ENCODE data around the gene PTPRM. TPM values are rescaled to one million over a fixed set of nuclear protein-coding genes. Genes with fewer than 3 reads are reported as not detected.

Gene PTPRM
- total RNA-seq, 1 experiment from 2014 or later = 100.0 TPM

DNA sequence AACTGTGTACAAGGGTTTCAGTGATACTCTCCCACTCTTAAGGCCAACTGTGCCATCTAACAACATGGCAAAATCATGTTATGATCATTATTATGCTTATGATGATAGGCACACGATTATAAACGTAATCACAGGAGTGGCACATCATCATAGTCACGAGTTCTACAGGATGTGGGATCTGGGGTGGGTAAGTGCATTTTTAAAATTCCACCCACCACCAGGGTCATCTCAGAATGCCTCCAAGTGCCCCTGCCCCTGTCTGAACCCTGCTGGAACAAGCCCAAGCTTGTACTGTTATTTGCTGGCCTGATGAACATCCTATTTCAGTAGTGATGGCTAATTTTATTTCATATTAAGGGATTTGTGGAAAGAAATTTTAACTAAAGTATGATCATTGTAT, 117.8 kb downstream of the PTPRM start:
- no peaks in the 10 kb centered on the region for H3K9me3 Mint-ChIP-seq (ENCODE audit: unreplicated experiment)
- H3K4me3 Mint-ChIP-seq (ENCODE audit: unreplicated experiment) = no peak overlapping the region
- Histone ChIP-seq H3K36me3 (ENCODE audit: control insufficient read depth, insufficient read depth, low read length) (no peaks in the 10 kb centered on the region), H3K4me3 (ENCODE audit: low read depth, low read length) (no peak overlapping the region), H3K27me3 (replicated peaks; ENCODE audit: control insufficient read depth, insufficient read depth, low read length) (no peaks in the 10 kb centered on the region), H3K9me3 (no peaks in the 10 kb centered on the region), H3K4me1 (peaks cover 15% of the 10 kb centered on the region; the same call in 1 of the 2 replicates)
- no peaks in the 10 kb centered on the region for H3K27me3 Mint-ChIP-seq (ENCODE audit: insufficient read depth, unreplicated experiment)
- TF ChIP-seq, protein P1, sequence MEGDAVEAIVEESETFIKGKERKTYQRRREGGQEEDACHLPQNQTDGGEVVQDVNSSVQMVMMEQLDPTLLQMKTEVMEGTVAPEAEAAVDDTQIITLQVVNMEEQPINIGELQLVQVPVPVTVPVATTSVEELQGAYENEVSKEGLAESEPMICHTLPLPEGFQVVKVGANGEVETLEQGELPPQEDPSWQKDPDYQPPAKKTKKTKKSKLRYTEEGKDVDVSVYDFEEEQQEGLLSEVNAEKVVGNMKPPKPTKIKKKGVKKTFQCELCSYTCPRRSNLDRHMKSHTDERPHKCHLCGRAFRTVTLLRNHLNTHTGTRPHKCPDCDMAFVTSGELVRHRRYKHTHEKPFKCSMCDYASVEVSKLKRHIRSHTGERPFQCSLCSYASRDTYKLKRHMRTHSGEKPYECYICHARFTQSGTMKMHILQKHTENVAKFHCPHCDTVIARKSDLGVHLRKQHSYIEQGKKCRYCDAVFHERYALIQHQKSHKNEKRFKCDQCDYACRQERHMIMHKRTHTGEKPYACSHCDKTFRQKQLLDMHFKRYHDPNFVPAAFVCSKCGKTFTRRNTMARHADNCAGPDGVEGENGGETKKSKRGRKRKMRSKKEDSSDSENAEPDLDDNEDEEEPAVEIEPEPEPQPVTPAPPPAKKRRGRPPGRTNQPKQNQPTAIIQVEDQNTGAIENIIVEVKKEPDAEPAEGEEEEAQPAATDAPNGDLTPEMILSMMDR (IDR thresholded peaks at IDR 0.05; ENCODE audit: insufficient read depth in 1 of 2, low read depth in 1 of 2, low read length in 1 of 2, severe bottlenecking in 1 of 2, unreplicated experiment in 1 of 2) = no peak
- no TSS peak for BruUV-seq (replicated peaks)
- peaks cover 10% of the 10 kb centered on the region for H3K4me1 Mint-ChIP-seq (ENCODE audit: low read depth, unreplicated experiment)
- ChIA-PET POLR2A (no interaction called here), CTCF (no interaction called here)
- H3K27ac Mint-ChIP-seq (ENCODE audit: unreplicated experiment) = no peak overlapping the region
- intact Hi-C loops (cut with micrococcal nuclease; ENCODE audit: unreplicated experiment) = no loop called here
- H3K36me3 Mint-ChIP-seq (ENCODE audit: insufficient read depth, unreplicated experiment) = peaks cover 7% of the 10 kb centered on the region
- DNase-seq = no peak

DNA sequence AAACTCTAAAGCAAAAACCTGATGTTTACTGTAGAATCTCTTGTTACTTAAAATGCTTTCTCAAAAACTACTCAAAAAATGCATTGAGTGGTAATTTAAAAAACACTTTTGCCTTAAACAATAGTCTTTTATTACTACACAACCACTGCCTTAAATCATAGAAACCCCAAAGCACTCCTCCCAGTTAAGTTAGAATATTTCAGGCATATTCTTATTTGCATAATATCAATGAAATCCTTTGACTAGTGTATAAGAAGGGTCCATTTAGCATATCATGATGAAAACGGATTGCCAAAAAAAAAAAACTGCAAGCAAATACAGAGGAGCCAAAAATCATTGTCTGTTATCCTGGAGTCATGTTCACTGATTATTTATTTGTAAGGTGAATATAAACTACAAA, 119.2 kb downstream of the PTPRM start:
- H3K36me3 ChIP-seq (ENCODE audit: control insufficient read depth, insufficient read depth, low read length) = no peaks in the 10 kb centered on the region
- no peaks in the 10 kb centered on the region for H3K27me3 Mint-ChIP-seq (ENCODE audit: insufficient read depth, unreplicated experiment)
- TF ChIP-seq, protein P1 (IDR thresholded peaks at IDR 0.05; ENCODE audit: insufficient read depth in 1 of 2, low read depth in 1 of 2, low read length in 1 of 2, severe bottlenecking in 1 of 2, unreplicated experiment in 1 of 2) = no peak
- peaks cover 15% of the 10 kb centered on the region; the same call in 1 of the 2 replicates for H3K4me1 ChIP-seq
- H3K36me3 Mint-ChIP-seq (ENCODE audit: insufficient read depth, unreplicated experiment) = peaks cover 8% of the 10 kb centered on the region
- no peak overlapping the region for H3K4me3 Mint-ChIP-seq (ENCODE audit: unreplicated experiment)
- H3K4me1 Mint-ChIP-seq (ENCODE audit: low read depth, unreplicated experiment) = peaks cover 10% of the 10 kb centered on the region
- no peak overlapping the region for H3K4me3 ChIP-seq (ENCODE audit: low read depth, low read length)
- no peaks in the 10 kb centered on the region for H3K9me3 ChIP-seq
- H3K9me3 Mint-ChIP-seq (ENCODE audit: unreplicated experiment) = no peaks in the 10 kb centered on the region
- POLR2A ChIA-PET = no interaction called here
- no TSS peak for BruUV-seq (replicated peaks)
- DNase-seq = no peak
- H3K27ac Mint-ChIP-seq (ENCODE audit: unreplicated experiment) = no peak overlapping the region
- no peaks in the 10 kb centered on the region for H3K27me3 ChIP-seq (replicated peaks; ENCODE audit: control insufficient read depth, insufficient read depth, low read length)
- CTCF ChIA-PET = no interaction called here
- intact Hi-C loops (cut with micrococcal nuclease; ENCODE audit: unreplicated experiment) = no loop called here

DNA sequence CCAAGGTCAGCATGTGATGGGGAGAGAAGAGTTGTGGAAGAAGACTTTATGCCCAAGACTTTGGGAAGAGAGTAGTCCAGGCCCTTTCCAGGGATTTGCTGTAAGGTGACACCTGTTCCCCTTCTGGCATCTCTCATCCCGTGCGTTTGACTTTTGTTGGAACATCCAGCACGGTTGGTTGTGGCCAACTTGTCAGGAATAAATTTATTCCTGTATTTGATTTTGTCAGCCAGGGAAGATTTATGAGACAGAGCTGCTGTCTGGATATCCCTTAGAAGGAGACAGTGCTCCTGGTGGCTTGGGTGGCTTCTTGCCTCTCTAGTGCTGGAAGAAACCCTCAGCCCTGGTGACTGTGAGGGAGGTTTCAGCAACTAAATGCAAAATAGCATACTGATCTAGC, 121.5 kb downstream of the PTPRM start:
- Mint-ChIP-seq H3K27me3 (ENCODE audit: insufficient read depth, unreplicated experiment) (no peaks in the 10 kb centered on the region), H3K4me3 (ENCODE audit: unreplicated experiment) (no peak overlapping the region), H3K4me1 (ENCODE audit: low read depth, unreplicated experiment) (peaks cover 10% of the 10 kb centered on the region), H3K36me3 (ENCODE audit: insufficient read depth, unreplicated experiment) (peaks cover 17% of the 10 kb centered on the region), H3K9me3 (ENCODE audit: unreplicated experiment) (no peaks in the 10 kb centered on the region), H3K27ac (ENCODE audit: unreplicated experiment) (no peak overlapping the region)
- ChIA-PET CTCF (no interaction called here), POLR2A (no interaction called here)
- no peaks in the 10 kb centered on the region for H3K27me3 ChIP-seq (replicated peaks; ENCODE audit: control insufficient read depth, insufficient read depth, low read length)
- BruUV-seq (replicated peaks) = no TSS peak
- no peak for DNase-seq
- intact Hi-C loops (cut with micrococcal nuclease; ENCODE audit: unreplicated experiment) = no loop called here
- H3K4me1 ChIP-seq = peaks cover 14% of the 10 kb centered on the region; the same call in 1 of the 2 replicates
- no peaks in the 10 kb centered on the region for H3K9me3 ChIP-seq
- no peaks in the 10 kb centered on the region for H3K36me3 ChIP-seq (ENCODE audit: control insufficient read depth, insufficient read depth, low read length)
- TF ChIP-seq, protein P1 (IDR thresholded peaks at IDR 0.05; ENCODE audit: insufficient read depth in 1 of 2, low read depth in 1 of 2, low read length in 1 of 2, severe bottlenecking in 1 of 2, unreplicated experiment in 1 of 2) = no peak
- no peak overlapping the region for H3K4me3 ChIP-seq (ENCODE audit: low read depth, low read length)

All from Caco-2 (cell line).